Islet of Langerhans (tissue), 1 donor: ENCODE measurements around the gene DDX43.
"Not testable (repeated sequence)": the region's sequence is repeated elsewhere in the genome, so short reads cannot be mapped to it uniquely, and the experiment has no call there.

Source experiments
- FAIRE-seq: peaks from one replicate; lab custom pipeline; 2011; peaks lifted over from hg19 to GRCh38; lab: Jason Lieb, UNC

The DDX43 gene

GRCh38 chr6:73394577-73395354, at the start of gene DDX43:
Gene DDX43 (plus strand): TSS chr6:73394828. CDS start chr6:73394906, 78 bp downstream.
- no peak for FAIRE-seq

GRCh38 chr6:73348550-73349204, 46.0 kb upstream of the DDX43 start:
- no peak for FAIRE-seq

GRCh38 chr6:73349311-73349710, 45.3 kb upstream of the DDX43 start:
- no peak for FAIRE-seq

GRCh38 chr6:73353636-73354593, 40.7 kb upstream of the DDX43 start, which contains the start of gene DPPA5:
Gene DPPA5 (minus strand): TSS chr6:73354276. CDS start chr6:73354225, 51 bp downstream.
- FAIRE-seq: no peak

GRCh38 chr6:73362358-73362757, 32.3 kb upstream of the DDX43 start, which contains the start of gene KHDC3L:
Gene KHDC3L (plus strand): TSS chr6:73362658. CDS start chr6:73362730, 72 bp downstream.
- FAIRE-seq: no peak

- no peak for FAIRE-seq
Observed at GRCh38 chr6:73362869-73363536, 31.6 kb upstream of the DDX43 start.

- FAIRE-seq: no peak
Observed at GRCh38 chr6:73363537-73363875, 31.1 kb upstream of the DDX43 start.

- FAIRE-seq: no peak
Observed at GRCh38 chr6:73364121-73364520, 30.5 kb upstream of the DDX43 start.

- no peak for FAIRE-seq
Observed at GRCh38 chr6:73364549-73364948, 30.1 kb upstream of the DDX43 start.

GRCh38 chr6:73367761-73368355, 26.8 kb upstream of the DDX43 start:
- FAIRE-seq: no peak

GRCh38 chr6:73368675-73369074, 26.0 kb upstream of the DDX43 start:
- FAIRE-seq: no peak

- no peak for FAIRE-seq
Observed at GRCh38 chr6:73369157-73369556, 25.5 kb upstream of the DDX43 start.

- no peak for FAIRE-seq
Observed at GRCh38 chr6:73369563-73369962, 25.1 kb upstream of the DDX43 start, which contains the start of gene OOEP. Gene OOEP (minus strand): TSS chr6:73369897. CDS start chr6:73369792, 105 bp downstream.

GRCh38 chr6:73371984-73372383, 22.6 kb upstream of the DDX43 start:
- no peak for FAIRE-seq

- FAIRE-seq: no peak
Observed at GRCh38 chr6:73372516-73372915, 22.1 kb upstream of the DDX43 start.

- FAIRE-seq: no peak
Observed at GRCh38 chr6:73375216-73375615, 19.4 kb upstream of the DDX43 start.

GRCh38 chr6:73377225-73377624, 17.4 kb upstream of the DDX43 start:
- no peak for FAIRE-seq

GRCh38 chr6:73381531-73381930, 13.1 kb upstream of the DDX43 start:
- FAIRE-seq: not testable (repeated sequence)

GRCh38 chr6:73382462-73383113, 12.0 kb upstream of the DDX43 start:
- FAIRE-seq: no peak

- no peak for FAIRE-seq
Observed at GRCh38 chr6:73388433-73388799, 6.2 kb upstream of the DDX43 start.
